B cell (primary cell): ENCODE measurements around the gene STIL. TPM values are rescaled to one million over a fixed set of nuclear protein-coding genes. Genes with fewer than 3 reads are reported as not detected.

Source experiments
- ATAC-seq: fragments of 200-7000 bp; cut with Tn5 transposase; one replicate; pipeline ENCODE4 v1.10.0; 2021; ENCODE audit warnings: low read depth, mild to moderate bottlenecking, moderate number of reproducible peaks, moderate library complexity
- CTCF ChIA-PET: fragments of 350-600 bp; sonication (Branson Sonifier 250); formaldehyde crosslinking; loops from one replicate; lab custom pipeline; 2021; ENCODE audit warnings: antibody characterized with exemption, inconsistent platforms; lab: Charles Lee
- POLR2A ChIA-PET: fragments of 350-600 bp; sonication (Branson Sonifier 250); formaldehyde crosslinking; loops from one replicate; lab custom pipeline; 2021; ENCODE audit warnings: antibody characterized with exemption; lab: Charles Lee
- DNase-seq: peaks from one replicate; pipeline ENCODE4 v3.0.0; 2013
- H2AFZ ChIP-seq: 2 replicates; pipeline ENCODE4 v1.6.1; 2012; ENCODE audit warnings: mild to moderate bottlenecking, low read depth, low read length; ENCODE audit not compliant: insufficient read depth, poor library complexity, severe bottlenecking
- H3K27ac ChIP-seq, 2 donors: 1 replicate in 1 of 2; 2 replicates in 1 of 2; pipeline ENCODE4 v1.5.1; 2012 to 2013; ENCODE audit warnings: low read length in 2 of 2, mild to moderate bottlenecking in 2 of 2, moderate library complexity in 1 of 2
- H3K27me3 ChIP-seq, 4 experiments: fragments of 200-600 bp in 1 of 4; sonication (generic) in 1 of 4; replicated peaks in 1 of 4; 1 replicate in 2 of 4; 2 replicates in 2 of 4; pipeline versions ENCODE4 v1.6.1 to v1.7.0; 2013 to 2016; ENCODE audit warnings: low read length in 3 of 4, mild to moderate bottlenecking in 2 of 4, mixed read lengths in 1 of 4, moderate library complexity in 1 of 4; ENCODE audit not compliant: insufficient read depth in 4 of 4, control insufficient read depth in 3 of 4; ENCODE audit errors: control extremely low read depth in 1 of 4
- H3K36me3 ChIP-seq, 2 experiments: replicated peaks in 1 of 2; 1 replicate in 1 of 2; 2 replicates in 1 of 2; pipeline versions ENCODE4 v1.6.1 to v1.7.1; 2013; ENCODE audit warnings: low read length in 1 of 2; ENCODE audit not compliant: insufficient read depth in 2 of 2, control insufficient read depth in 1 of 2; ENCODE audit errors: control extremely low read depth in 1 of 2, extremely low read depth in 1 of 2
- H3K4me1 ChIP-seq, 2 donors: fragments of 200-600 bp in 1 of 2; sonication (generic) in 1 of 2; 1 replicate in 1 of 2; 2 replicates in 1 of 2; pipeline versions ENCODE4 v1.5.1 to v1.6.1; 2013 to 2017; ENCODE audit warnings: low read length in 2 of 2; ENCODE audit not compliant: control insufficient read depth in 2 of 2, insufficient read depth in 2 of 2
- H3K4me2 ChIP-seq: replicated peaks from 2 replicates; pipeline ENCODE3; 2012; ENCODE audit warnings: mild to moderate bottlenecking, low read depth, low read length; ENCODE audit not compliant: poor library complexity, severe bottlenecking
- H3K4me3 ChIP-seq, 5 experiments: fragments of 200-600 bp in 1 of 5; sonication (generic) in 1 of 5; 1 replicate in 3 of 5; 2 replicates in 2 of 5; pipeline versions ENCODE4 v1.5.1 to v1.7.0; 2011 to 2016; ENCODE audit warnings: low read length in 4 of 5, mild to moderate bottlenecking in 4 of 5, low read depth in 2 of 5, control low read depth in 1 of 5, moderate library complexity in 1 of 5; ENCODE audit not compliant: insufficient read depth in 1 of 5; ENCODE audit errors: control extremely low read depth in 1 of 5, extremely low read depth in 1 of 5
- H3K79me2 ChIP-seq: fragments of 200-600 bp; sonication (generic); one replicate; pipeline ENCODE4 v1.6.0; 2016; ENCODE audit warnings: low read length; ENCODE audit not compliant: control insufficient read depth, insufficient read depth
- H3K9ac ChIP-seq: fragments of 200-600 bp; sonication (generic); 2 replicates; pipeline ENCODE4 v1.6.1; 2017; ENCODE audit warnings: mild to moderate bottlenecking, low read length, moderate library complexity
- H3K9me3 ChIP-seq, 3 donors: one replicate each; pipeline versions ENCODE4 v1.6.1 to v1.7.1; 2013; ENCODE audit warnings: low read length in 2 of 3; ENCODE audit not compliant: control insufficient read depth in 2 of 3, insufficient read depth in 1 of 3; ENCODE audit errors: control extremely low read depth in 1 of 3
- H4K20me1 ChIP-seq: 2 replicates; pipeline ENCODE4 v1.6.0; 2012; ENCODE audit warnings: mild to moderate bottlenecking, low read length; ENCODE audit not compliant: insufficient read depth, control insufficient read depth, poor library complexity, severe bottlenecking
- H3K27ac Mint-ChIP-seq: one replicate; pipeline ENCODE4 v1.8.0; 2021; ENCODE audit warnings: mixed read lengths
- H3K27me3 Mint-ChIP-seq: one replicate; pipeline ENCODE4 v1.8.0; 2021; ENCODE audit warnings: mixed read lengths
- H3K4me1 Mint-ChIP-seq: one replicate; pipeline ENCODE4 v1.8.0; 2021; ENCODE audit warnings: mixed read lengths
- H3K4me3 Mint-ChIP-seq: one replicate; pipeline ENCODE4 v1.8.0; 2021; ENCODE audit warnings: mixed read lengths
- H3K9me3 Mint-ChIP-seq: one replicate; pipeline ENCODE4 v1.8.0; 2022; ENCODE audit warnings: mixed read lengths; ENCODE audit not compliant: insufficient read depth
- CTCF ChIP-seq: fragments of 200-600 bp; IDR thresholded peaks from one replicate; pipeline ENCODE4 v1.8.0; 2022; ENCODE audit warnings: antibody characterized with exemption, mild to moderate bottlenecking
- EZH2 ChIP-seq: IDR thresholded peaks from 2 replicates; pipeline ENCODE4 v1.6.1; 2012; ENCODE audit warnings: borderline replicate concordance, low read depth, mild to moderate bottlenecking, moderate library complexity, low read length; ENCODE audit not compliant: insufficient read depth, poor library complexity, severe bottlenecking
- WGBS: methylation state at CpG from one replicate; pipeline ENCODE4 v1.1.5; 2013; ENCODE audit warnings: missing lambda C conversion rate; ENCODE audit not compliant: insufficient coverage; 5-methylcytosine and 5-hydroxymethylcytosine counted together
- intact Hi-C: fragments of 100-400 bp; cut with micrococcal nuclease; formaldehyde crosslinking; loops from one replicate; pipeline ENCODE4 v1.10.0; 2022
- polyA plus RNA-seq: library from polyadenylated mRNA; depleted of rRNA; stranded (reverse); fragments of >200 nt; gene quantifications from 2 replicates; pipeline ENCODE4 v1.2.3, GENCODE V29; 2012
- total RNA-seq, 2 donors: library from RNA; stranded (reverse); fragments of 120-200 nt in 1 of 2; gene quantifications; 1 replicate in 1 of 2; 2 replicates in 1 of 2; pipeline versions ENCODE4 v1.2.3 to v1.2.4, GENCODE V29; 2013 to 2022

The STIL gene
- total and polyA plus RNA-seq, 2 donors (not counting 1 experiment from before 2014, with no cell fraction given), result 0.79 to 1.8 TPM

GRCh38 chr1:47238935-47239592 lies 74.9 kb downstream of the STIL start:
- POLR2A ChIA-PET, result no interaction called here
- no peak for DNase-seq
- Mint-ChIP-seq H3K27me3 (peaks cover 68% of the 10 kb centered on the region), H3K4me1 (no peaks in the 10 kb centered on the region), H3K9me3 (no peaks in the 10 kb centered on the region), H3K27ac (no peak overlapping the region), H3K4me3 (no peak overlapping the region)
- CTCF ChIA-PET, result no interaction called here
- ATAC-seq, result no peak
- Histone ChIP-seq H3K9me3 (no peaks in the 10 kb centered on the region), H4K20me1 (no peaks in the 10 kb centered on the region), H3K4me3 (no peak overlapping the region), H2AFZ (no peak overlapping the region), H3K27me3 (peaks cover 0 to 44% (median 9%) of the 10 kb centered on the region in 4 experiments), H3K4me1 (no peaks in the 10 kb centered on the region), H3K4me2 (no peak overlapping the region), H3K36me3 (no peaks in the 10 kb centered on the region), H3K79me2 (no peaks in the 10 kb centered on the region), H3K27ac (no peak overlapping the region), H3K9ac (no peak overlapping the region)
- no peak for TF ChIP-seq CTCF
- no peak for TF ChIP-seq EZH2
- 69% methylated on average over 2 of the region's 5 CpGs for WGBS
- intact Hi-C loops, result no loop called here

- no peak overlapping the region for H3K4me2 ChIP-seq
- no peak overlapping the region for H3K4me3 ChIP-seq
- POLR2A ChIA-PET, result no interaction called here
- no peak overlapping the region for H3K9ac ChIP-seq
- no peaks in the 10 kb centered on the region for H3K9me3 Mint-ChIP-seq
- DNase-seq, result no peak
- intact Hi-C loops, result no loop called here
- no peaks in the 10 kb centered on the region for H3K79me2 ChIP-seq
- H3K4me3 Mint-ChIP-seq, result no peak overlapping the region
- H3K27ac ChIP-seq, result no peak overlapping the region
- no peak overlapping the region for H3K27ac Mint-ChIP-seq
- peaks cover 66% of the 10 kb centered on the region for H3K27me3 Mint-ChIP-seq
- peaks cover 0 to 12% (median 0%) of the 10 kb centered on the region in 3 donors for H3K9me3 ChIP-seq
- peaks cover 16 to 17% of the 10 kb centered on the region in 2 donors for H3K4me1 ChIP-seq
- CTCF ChIA-PET, result no interaction called here
- no peak overlapping the region for H2AFZ ChIP-seq
- H3K27me3 ChIP-seq, result peaks cover 0 to 64% (median 30%) of the 10 kb centered on the region in 4 experiments
- H3K4me1 Mint-ChIP-seq, result peaks cover 13% of the 10 kb centered on the region
- WGBS, result 67% methylated on average over 3 of the region's 4 CpGs
- ATAC-seq, result no peak
- no peaks in the 10 kb centered on the region for H3K36me3 ChIP-seq
- H4K20me1 ChIP-seq, result no peaks in the 10 kb centered on the region
- TF ChIP-seq EZH2, result no peak
- TF ChIP-seq CTCF, result no peak
These were observed 78.1 kb downstream of the STIL start for GRCh38 chr1:47235806-47236205.
